Mesendoderm (in vitro differentiated cells): Measurements from ENCODE around the gene TMEM101.

Source experiments
- DNase-seq: peaks from one replicate; pipeline ENCODE4 v3.0.0; 2013
- H2AK5ac ChIP-seq: 2 replicates; pipeline ENCODE4 v1.6.1; 2013; ENCODE audit warnings: low read length, inconsistent platforms
- H2BK120ac ChIP-seq: 2 replicates; pipeline ENCODE4 v1.6.1; 2013; ENCODE audit warnings: low read depth, mild to moderate bottlenecking, low read length, moderate library complexity, mixed read lengths
- H2BK15ac ChIP-seq: replicated peaks from 2 replicates; pipeline ENCODE4 v1.6.1; 2013; ENCODE audit warnings: low read depth, mild to moderate bottlenecking, moderate library complexity
- H2BK5ac ChIP-seq: 2 replicates; pipeline ENCODE4 v1.6.1; 2013; ENCODE audit warnings: low read length, inconsistent platforms
- H3K18ac ChIP-seq: 2 replicates; pipeline ENCODE4 v1.6.1; 2013; ENCODE audit warnings: mild to moderate bottlenecking, low read length, mixed read lengths
- H3K23ac ChIP-seq: one replicate; pipeline ENCODE4 v1.6.1; 2013; ENCODE audit warnings: low read length
- H3K27ac ChIP-seq: 2 replicates; pipeline ENCODE4 v1.5.1; 2013; ENCODE audit warnings: low read depth, mild to moderate bottlenecking, inconsistent platforms, low read length, moderate library complexity
- H3K27me3 ChIP-seq: 2 replicates; pipeline ENCODE4 v1.6.1; 2013; ENCODE audit warnings: low read length, control low read depth, mild to moderate bottlenecking, inconsistent platforms; ENCODE audit not compliant: insufficient read depth, poor library complexity
- H3K36me3 ChIP-seq: 2 replicates; pipeline ENCODE4 v1.6.1; 2013; ENCODE audit warnings: low read length, inconsistent platforms; ENCODE audit not compliant: control insufficient read depth, insufficient read depth
- H3K4ac ChIP-seq: one replicate; pipeline ENCODE4 v1.6.1; 2013; ENCODE audit warnings: low read depth, mild to moderate bottlenecking, low read length, moderate library complexity
- H3K4me1 ChIP-seq: 2 replicates; pipeline ENCODE4 v1.6.1; 2013; ENCODE audit warnings: low read depth, low read length, inconsistent platforms; ENCODE audit not compliant: control insufficient read depth
- H3K4me2 ChIP-seq: 2 replicates; pipeline ENCODE4 v1.6.1; 2013; ENCODE audit warnings: low read length
- H3K4me3 ChIP-seq: 2 replicates; pipeline ENCODE4 v1.5.1; 2013; ENCODE audit warnings: mild to moderate bottlenecking, low read length
- H3K56ac ChIP-seq: one replicate; pipeline ENCODE4 v1.6.1; 2013; ENCODE audit warnings: low read length
- H3K79me1 ChIP-seq: 2 replicates; pipeline ENCODE4 v1.6.1; 2013; ENCODE audit warnings: low read length, inconsistent platforms
- H3K79me2 ChIP-seq: 2 replicates; pipeline ENCODE4 v1.6.1; 2013; ENCODE audit warnings: mild to moderate bottlenecking, low read length; ENCODE audit not compliant: control insufficient read depth, insufficient read depth
- H3K9ac ChIP-seq: 2 replicates; pipeline ENCODE4 v1.6.1; 2013; ENCODE audit warnings: low read length, inconsistent platforms
- H4K5ac ChIP-seq: one replicate; pipeline ENCODE4 v1.6.1; 2013; ENCODE audit warnings: low read length
- H4K8ac ChIP-seq: one replicate; pipeline ENCODE4 v1.6.1; 2013; ENCODE audit warnings: low read depth, mild to moderate bottlenecking, control low read depth, low read length, moderate library complexity
- WGBS: extraction: QIAGEN DNeasy Blood & Tissue Kit; methylation state at CpG from one replicate; pipeline ENCODE4 v1.1.7; 2013; ENCODE audit warnings: low lambda C conversion rate, missing lambda C conversion rate; ENCODE audit not compliant: insufficient coverage; ENCODE audit errors: extremely low coverage; 5-methylcytosine and 5-hydroxymethylcytosine counted together

Gene TMEM101

GRCh38 chr17:44005527-44006271, 9.1 kb downstream of the TMEM101 start:
- Histone ChIP-seq H3K9ac (peak overlapping the region; percentile 77), H2BK120ac (no peak overlapping the region), H4K8ac (no peak overlapping the region), H3K79me2 (no peaks in the 10 kb centered on the region), H3K4ac (no peak overlapping the region), H4K5ac (no peak overlapping the region), H3K4me1 (peaks cover 2% of the 10 kb centered on the region), H3K4me2 (peak overlapping the region; percentile 93), H3K4me3 (peak overlapping the region; percentile 42), H3K27me3 (peaks cover 9% of the 10 kb centered on the region), H3K36me3 (no peaks in the 10 kb centered on the region), H2BK5ac (no peak overlapping the region), H3K18ac (no peak overlapping the region), H3K56ac (peak overlapping the region; percentile 97), H3K27ac (no peak overlapping the region), H2AK5ac (no peak overlapping the region), H3K79me1 (no peaks in the 10 kb centered on the region), H3K23ac (no peak overlapping the region), H2BK15ac (no peak overlapping the region)
- DNase-seq, result peak; percentile 75
- WGBS, result no CpG with 5 or more reads among the region's 59 CpGs

- Histone ChIP-seq H3K4ac (no peak overlapping the region), H3K23ac (no peak overlapping the region), H3K4me1 (peaks cover 2% of the 10 kb centered on the region), H3K56ac (peak overlapping the region; percentile 68), H3K4me3 (no peak overlapping the region), H2BK120ac (no peak overlapping the region), H2BK15ac (no peak overlapping the region), H3K27me3 (peaks cover 9% of the 10 kb centered on the region), H3K36me3 (no peaks in the 10 kb centered on the region), H3K4me2 (peak overlapping the region; percentile 14), H3K18ac (no peak overlapping the region), H3K27ac (no peak overlapping the region), H4K5ac (no peak overlapping the region), H4K8ac (no peak overlapping the region), H3K9ac (peak overlapping the region; percentile 5), H2AK5ac (no peak overlapping the region), H2BK5ac (no peak overlapping the region), H3K79me1 (no peaks in the 10 kb centered on the region), H3K79me2 (no peaks in the 10 kb centered on the region)
- peak; percentile 36 for DNase-seq
- no CpG with 5 or more reads among the region's 71 CpGs for WGBS
These were observed 9.8 kb downstream of the TMEM101 start for GRCh38 chr17:44004761-44005526.

GRCh38 chr17:44004077-44004760, 10.5 kb downstream of the TMEM101 start, which contains the start of gene NAGS:
TSS of gene NAGS (plus strand) at chr17:44004622. CDS start at chr17:44004664, 42 bp downstream.
- no peak within 1 kb of the TSS for H3K4ac ChIP-seq
- H3K27me3 ChIP-seq, result peaks cover 9% of the 10 kb centered on the region
- WGBS, result no CpG with 5 or more reads among the region's 25 CpGs
- H3K36me3 ChIP-seq, result no peaks in the 10 kb centered on the region
- H3K4me3 ChIP-seq, result no peak within 1 kb of the TSS
- peak within 1 kb of the TSS; percentile 97 for H3K56ac ChIP-seq
- H3K23ac ChIP-seq, result no peak within 1 kb of the TSS
- no peak within 1 kb of the TSS for H3K27ac ChIP-seq
- no peaks in the 10 kb centered on the region for H3K79me2 ChIP-seq
- H4K5ac ChIP-seq, result no peak within 1 kb of the TSS
- no peak within 1 kb of the TSS for H2AK5ac ChIP-seq
- peak within 1 kb of the TSS; percentile 39 for H3K4me2 ChIP-seq
- H4K8ac ChIP-seq, result no peak within 1 kb of the TSS
- H3K79me1 ChIP-seq, result no peaks in the 10 kb centered on the region
- H3K9ac ChIP-seq, result peak within 1 kb of the TSS; percentile 31
- DNase-seq, result peak; percentile 37
- peaks cover 2% of the 10 kb centered on the region for H3K4me1 ChIP-seq
- no peak within 1 kb of the TSS for H2BK120ac ChIP-seq
- no peak within 1 kb of the TSS for H3K18ac ChIP-seq
- no peak within 1 kb of the TSS for H2BK5ac ChIP-seq
- H2BK15ac ChIP-seq, result no peak within 1 kb of the TSS

GRCh38 chr17:44002141-44002848, 12.5 kb downstream of the TMEM101 start:
- no peak overlapping the region for H2BK120ac ChIP-seq
- no peak overlapping the region for H4K8ac ChIP-seq
- WGBS, result no CpG with 5 or more reads among the region's 9 CpGs
- H2BK15ac ChIP-seq, result no peak overlapping the region
- no peak overlapping the region for H3K18ac ChIP-seq
- no peaks in the 10 kb centered on the region for H3K79me1 ChIP-seq
- no peaks in the 10 kb centered on the region for H3K4me1 ChIP-seq
- no peak overlapping the region for H3K4me2 ChIP-seq
- H3K4ac ChIP-seq, result no peak overlapping the region
- H3K4me3 ChIP-seq, result no peak overlapping the region
- no peak overlapping the region for H3K56ac ChIP-seq
- H3K9ac ChIP-seq, result no peak overlapping the region
- H3K23ac ChIP-seq, result no peak overlapping the region
- H3K27me3 ChIP-seq, result peaks cover 9% of the 10 kb centered on the region
- H4K5ac ChIP-seq, result no peak overlapping the region
- no peak for DNase-seq
- no peak overlapping the region for H3K27ac ChIP-seq
- no peaks in the 10 kb centered on the region for H3K79me2 ChIP-seq
- H2BK5ac ChIP-seq, result no peak overlapping the region
- no peaks in the 10 kb centered on the region for H3K36me3 ChIP-seq
- H2AK5ac ChIP-seq, result no peak overlapping the region

GRCh38 chr17:44001461-44001920, 13.3 kb downstream of the TMEM101 start:
- no peak overlapping the region for H3K18ac ChIP-seq
- H3K27ac ChIP-seq, result no peak overlapping the region
- no peak overlapping the region for H2BK15ac ChIP-seq
- H3K4me3 ChIP-seq, result no peak overlapping the region
- no peak for DNase-seq
- no peak overlapping the region for H2BK5ac ChIP-seq
- no peak overlapping the region for H3K9ac ChIP-seq
- H4K8ac ChIP-seq, result no peak overlapping the region
- H3K27me3 ChIP-seq, result peaks cover 9% of the 10 kb centered on the region
- no peak overlapping the region for H3K4me2 ChIP-seq
- WGBS, result no CpG with 5 or more reads among the region's 2 CpGs
- no peak overlapping the region for H3K4ac ChIP-seq
- H3K36me3 ChIP-seq, result no peaks in the 10 kb centered on the region
- no peak overlapping the region for H3K23ac ChIP-seq
- no peaks in the 10 kb centered on the region for H3K79me1 ChIP-seq
- H2BK120ac ChIP-seq, result no peak overlapping the region
- H2AK5ac ChIP-seq, result no peak overlapping the region
- no peak overlapping the region for H4K5ac ChIP-seq
- H3K4me1 ChIP-seq, result no peaks in the 10 kb centered on the region
- H3K79me2 ChIP-seq, result no peaks in the 10 kb centered on the region
- no peak overlapping the region for H3K56ac ChIP-seq
